Liver (tissue), 3 donors: ENCODE measurements around the gene SIAH1.

ENCODE experiments used
- RAD21 ChIP-seq, 2 donors: IDR thresholded peaks; 2 replicates each; pipeline ENCODE4 v1.6.1; 2016; ENCODE audit warnings: antibody characterized with exemption in 2 of 2, mild to moderate bottlenecking in 2 of 2
- TF ChIP-seq, protein P1 (sequence below): fragments of 150-350 bp; IDR thresholded peaks from 2 replicates; pipeline ENCODE4 v1.5.1; 2017; ENCODE audit warnings: improper control_type of control experiment, low read depth, low read length; ENCODE audit not compliant: missing input control
- TF ChIP-seq, protein P2 (sequence below): IDR thresholded peaks from 2 replicates; pipeline ENCODE4 v1.6.1; 2016; ENCODE audit warnings: antibody characterized with exemption
- donor health status: healthy.
- donor health status: healthy.

DNA sequence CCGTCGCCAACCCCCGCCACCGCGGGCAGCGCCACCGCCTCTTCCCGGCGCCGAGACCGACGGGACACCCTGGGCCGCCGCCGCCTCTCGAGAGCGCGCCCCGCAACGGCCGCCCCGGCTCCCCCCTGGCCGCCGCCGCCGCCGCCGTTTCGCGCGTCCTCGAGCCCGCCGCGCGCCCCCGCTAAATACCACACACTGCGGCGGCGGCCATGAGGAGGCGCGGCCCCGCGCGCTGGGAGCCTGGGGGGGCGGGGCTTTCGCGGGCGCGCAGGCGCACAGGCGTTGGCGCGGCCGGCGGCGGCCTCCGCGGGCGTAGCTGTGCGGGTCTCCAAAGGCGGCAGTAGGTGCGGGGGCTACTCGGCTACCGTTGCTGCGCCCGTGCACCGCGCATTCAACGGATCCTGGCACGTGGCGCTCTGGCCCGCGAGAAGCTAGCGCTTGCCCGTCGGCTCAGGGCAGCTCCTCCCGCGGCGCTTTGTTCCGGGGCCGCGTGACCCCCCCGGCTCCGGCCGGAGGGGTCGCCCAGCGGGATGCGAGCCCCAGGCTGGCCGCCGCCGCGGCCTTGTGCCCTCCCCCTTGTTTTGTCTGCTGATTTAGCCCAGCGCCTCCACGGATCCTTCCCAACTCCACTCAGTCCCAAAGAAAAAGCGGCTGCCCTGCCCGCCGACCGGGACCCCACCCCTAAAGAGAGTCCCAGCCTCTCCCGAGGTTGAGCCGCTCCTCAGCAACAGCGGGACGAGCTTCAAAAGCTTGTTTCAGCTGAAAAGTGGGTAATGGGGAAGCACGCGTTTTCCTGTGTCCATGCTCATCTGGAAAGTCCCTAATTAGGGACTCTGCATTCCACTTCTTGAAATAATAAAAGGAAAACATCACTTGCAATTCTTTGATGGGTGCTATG is at the start of gene SIAH1:
- TF ChIP-seq, protein P1, sequence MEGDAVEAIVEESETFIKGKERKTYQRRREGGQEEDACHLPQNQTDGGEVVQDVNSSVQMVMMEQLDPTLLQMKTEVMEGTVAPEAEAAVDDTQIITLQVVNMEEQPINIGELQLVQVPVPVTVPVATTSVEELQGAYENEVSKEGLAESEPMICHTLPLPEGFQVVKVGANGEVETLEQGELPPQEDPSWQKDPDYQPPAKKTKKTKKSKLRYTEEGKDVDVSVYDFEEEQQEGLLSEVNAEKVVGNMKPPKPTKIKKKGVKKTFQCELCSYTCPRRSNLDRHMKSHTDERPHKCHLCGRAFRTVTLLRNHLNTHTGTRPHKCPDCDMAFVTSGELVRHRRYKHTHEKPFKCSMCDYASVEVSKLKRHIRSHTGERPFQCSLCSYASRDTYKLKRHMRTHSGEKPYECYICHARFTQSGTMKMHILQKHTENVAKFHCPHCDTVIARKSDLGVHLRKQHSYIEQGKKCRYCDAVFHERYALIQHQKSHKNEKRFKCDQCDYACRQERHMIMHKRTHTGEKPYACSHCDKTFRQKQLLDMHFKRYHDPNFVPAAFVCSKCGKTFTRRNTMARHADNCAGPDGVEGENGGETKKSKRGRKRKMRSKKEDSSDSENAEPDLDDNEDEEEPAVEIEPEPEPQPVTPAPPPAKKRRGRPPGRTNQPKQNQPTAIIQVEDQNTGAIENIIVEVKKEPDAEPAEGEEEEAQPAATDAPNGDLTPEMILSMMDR, result no peak
- peak; percentile 3 to 27 for TF ChIP-seq RAD21 (IDR thresholded peaks at IDR 0.05)
- TF ChIP-seq, protein P2, sequence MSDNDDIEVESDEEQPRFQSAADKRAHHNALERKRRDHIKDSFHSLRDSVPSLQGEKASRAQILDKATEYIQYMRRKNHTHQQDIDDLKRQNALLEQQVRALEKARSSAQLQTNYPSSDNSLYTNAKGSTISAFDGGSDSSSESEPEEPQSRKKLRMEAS, result no peak
